GF-D8 (cell line): ENCODE measurements around the gene HUS1.
"Not testable (repeated sequence)": the region's sequence is repeated elsewhere in the genome, so short reads cannot be mapped to it uniquely, and the experiment has no call there.

Source experiments
- DNase-seq: peaks from one replicate; lab custom pipeline; 2025; lab: John Stamatoyannopoulos, UW

Gene HUS1

DNA sequence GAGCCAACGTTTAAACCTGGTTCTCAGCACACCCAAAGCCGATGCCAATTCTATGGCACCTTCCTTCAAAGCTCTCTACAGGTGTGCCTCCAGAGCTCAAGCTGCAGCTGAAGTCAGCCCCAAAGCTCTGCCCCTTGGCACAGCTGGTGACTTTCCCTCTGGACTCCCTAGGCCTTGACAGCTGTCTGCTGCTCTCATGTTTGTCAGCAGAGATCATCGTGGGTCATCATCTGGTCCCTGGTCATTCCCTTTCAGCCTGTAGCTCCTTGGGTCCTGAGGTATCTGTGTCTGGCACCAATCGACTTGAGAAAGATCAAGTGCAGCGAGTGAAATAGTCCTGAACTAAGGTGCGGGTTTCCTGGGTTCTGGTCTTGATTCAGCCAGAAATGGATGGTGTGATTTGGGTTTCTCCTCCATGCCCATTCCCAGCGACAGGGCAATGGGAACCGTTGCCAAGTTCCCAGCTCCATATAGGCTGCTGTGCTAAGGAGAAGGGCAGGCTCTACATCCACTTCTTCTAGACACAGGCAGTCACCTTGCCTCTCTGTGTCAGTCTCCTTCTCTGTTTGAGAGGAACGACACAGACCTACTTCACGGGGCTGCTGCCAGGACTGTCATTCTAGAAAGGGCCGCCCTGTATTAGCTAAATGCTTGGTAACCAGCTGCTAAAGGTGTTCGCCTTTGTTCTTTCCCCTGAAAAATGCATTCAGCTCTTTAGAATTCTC, 34.7 kb downstream of the HUS1 start:
- DNase-seq = no peak

DNA sequence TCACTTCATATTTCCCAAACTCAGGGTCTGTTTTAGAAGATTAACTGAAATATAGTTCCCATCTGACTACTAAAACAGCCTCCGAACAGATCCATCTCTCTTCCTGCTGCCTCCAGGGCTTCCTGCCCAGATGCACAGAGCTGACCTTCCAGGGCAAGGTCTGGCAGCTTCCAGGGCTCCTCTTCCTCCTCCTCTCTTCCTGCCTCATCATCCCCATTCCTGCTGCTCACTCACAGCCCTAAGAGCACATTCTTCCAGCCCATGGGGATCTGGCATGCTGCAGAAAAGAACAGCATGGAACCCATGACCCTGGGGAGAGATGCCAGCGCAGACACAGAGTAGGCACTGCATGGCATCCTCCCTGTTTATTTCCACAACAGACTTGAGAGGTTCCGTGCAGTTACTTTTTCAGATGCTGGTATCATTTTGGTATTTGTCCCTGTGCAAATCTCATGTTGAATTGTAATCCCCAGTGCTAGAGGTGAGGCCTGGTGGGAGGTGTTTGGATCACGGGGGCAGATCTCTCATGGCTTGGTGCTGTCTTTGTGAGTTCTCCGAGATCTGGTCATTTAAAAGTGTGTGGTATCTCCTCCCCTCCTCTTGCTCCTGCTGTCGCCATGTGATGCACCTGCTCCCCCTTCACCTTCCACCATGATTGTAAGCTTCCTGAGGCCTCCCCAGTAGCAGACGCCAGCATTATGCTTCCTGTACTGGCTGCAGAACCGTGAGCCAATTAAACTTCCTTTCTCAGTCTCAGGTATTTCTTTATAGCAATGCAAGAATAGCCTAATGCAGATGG, 35.5 kb downstream of the HUS1 start:
- no peak for DNase-seq

DNA sequence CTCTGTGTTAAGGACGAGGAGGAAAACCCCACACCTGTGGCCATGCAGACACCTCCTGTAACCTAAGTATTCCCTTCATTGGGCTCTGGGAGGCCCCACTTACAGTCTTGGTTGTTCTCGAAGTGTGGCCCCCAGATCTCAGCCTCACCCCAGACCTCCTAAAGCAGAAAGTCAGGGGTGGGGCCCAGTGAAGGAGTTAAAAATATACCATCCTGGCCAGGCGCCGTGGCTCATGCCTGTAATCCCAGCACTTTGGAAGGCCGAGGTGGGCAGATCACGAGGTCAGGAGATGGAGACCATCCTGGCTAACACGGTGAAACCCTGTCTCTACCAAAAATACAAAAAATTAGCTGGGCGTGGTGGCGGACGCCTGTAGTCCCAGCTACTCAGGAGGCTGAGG, 36.8 kb downstream of the HUS1 start:
- not testable (repeated sequence) for DNase-seq

DNA sequence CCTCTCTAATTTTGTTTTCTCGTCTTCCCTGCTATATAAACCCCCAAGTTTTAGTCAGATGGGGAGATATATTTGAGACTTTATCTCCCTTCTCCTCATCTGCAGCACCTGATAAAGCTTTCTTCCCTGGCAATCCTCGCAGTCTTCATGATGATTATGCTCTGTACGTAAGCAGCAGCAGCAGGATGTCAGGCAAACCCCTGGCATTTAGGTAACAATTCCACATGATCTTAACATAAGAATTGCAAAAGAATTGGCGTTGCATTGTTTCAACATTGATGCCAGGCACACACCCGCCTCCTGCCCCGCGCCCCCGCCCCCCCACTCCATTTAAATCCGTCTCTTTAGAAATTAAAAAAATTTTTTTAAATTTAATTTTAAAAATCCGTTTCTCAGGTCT, 37.3 kb downstream of the HUS1 start:
- DNase-seq = no peak

DNA sequence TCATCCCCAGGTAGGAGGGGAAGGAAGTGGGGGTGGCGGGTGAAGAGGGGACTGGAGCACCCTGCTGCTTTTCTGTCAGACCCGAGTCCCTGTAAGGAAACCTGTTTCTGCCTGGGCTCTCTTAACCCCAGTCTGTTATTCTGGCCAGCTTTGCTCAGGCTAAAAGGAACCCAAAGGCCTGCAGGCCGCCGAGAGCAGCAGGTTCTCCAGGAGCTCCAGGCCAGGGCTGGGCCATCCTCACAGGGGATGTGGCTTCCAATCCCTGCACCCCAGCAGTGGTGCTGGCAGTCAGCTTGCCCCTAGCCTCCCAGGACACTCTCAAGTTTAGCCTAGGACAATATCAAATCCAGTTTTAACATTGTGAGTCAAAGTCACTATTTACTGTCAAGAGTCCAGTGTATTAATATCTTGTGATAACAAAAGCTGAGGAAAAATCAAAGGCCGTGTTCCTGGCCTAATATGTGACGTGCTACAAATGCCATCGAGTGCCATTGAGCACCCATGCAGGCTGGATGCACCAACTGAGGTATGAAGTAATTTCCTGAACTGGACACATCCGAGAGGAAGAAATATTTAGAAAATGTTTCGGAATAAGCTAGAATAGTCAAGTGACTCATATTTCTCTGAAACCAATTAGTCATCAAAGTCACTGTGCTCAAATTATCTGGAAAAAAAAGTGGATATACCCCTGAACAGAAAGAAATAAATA, 38.1 kb downstream of the HUS1 start:
- peak; percentile 19 for DNase-seq

DNA sequence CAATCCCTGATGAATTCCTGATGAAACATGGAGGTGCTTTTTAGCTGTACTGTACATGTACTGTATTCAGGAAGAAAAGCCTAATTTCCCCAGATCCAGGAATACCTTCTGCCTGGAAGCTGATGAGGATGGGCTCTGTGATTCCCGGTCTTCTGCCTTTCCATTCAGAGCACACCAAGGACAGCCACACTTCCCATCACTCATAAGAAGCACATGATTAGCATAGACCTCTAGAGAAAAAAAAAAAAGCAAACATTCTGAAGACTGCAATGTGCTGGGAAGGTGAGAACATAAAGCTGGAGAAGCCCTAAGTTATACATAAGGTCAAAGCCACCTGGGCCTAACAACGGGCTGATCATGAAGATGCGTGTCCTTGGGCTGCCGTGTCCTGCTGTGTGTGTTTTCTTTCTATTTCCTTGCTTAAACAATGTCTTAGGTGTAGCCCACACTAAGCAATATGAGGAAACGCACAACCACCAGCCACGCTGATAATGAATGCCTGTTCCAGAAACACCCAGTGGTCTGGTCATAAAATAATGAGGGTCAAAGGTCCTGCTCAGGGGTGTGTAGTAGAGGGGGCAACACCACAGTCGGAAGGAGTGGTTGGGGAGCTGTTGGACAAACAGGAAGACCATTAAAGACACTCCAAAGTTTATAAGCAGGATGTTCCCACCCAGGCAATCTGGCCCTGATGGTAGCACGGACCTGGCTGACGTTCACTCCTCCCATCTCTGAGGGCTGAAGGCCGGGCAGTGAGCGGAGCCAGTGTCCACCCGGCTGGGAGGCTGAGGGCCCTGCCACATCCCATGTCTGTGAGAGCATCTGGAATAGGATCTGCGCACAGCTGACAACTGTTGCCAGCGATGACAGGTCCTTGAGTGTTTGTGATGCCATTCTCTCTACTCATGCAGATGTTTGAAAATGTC, 39.1 kb downstream of the HUS1 start:
- DNase-seq = no peak

DNA sequence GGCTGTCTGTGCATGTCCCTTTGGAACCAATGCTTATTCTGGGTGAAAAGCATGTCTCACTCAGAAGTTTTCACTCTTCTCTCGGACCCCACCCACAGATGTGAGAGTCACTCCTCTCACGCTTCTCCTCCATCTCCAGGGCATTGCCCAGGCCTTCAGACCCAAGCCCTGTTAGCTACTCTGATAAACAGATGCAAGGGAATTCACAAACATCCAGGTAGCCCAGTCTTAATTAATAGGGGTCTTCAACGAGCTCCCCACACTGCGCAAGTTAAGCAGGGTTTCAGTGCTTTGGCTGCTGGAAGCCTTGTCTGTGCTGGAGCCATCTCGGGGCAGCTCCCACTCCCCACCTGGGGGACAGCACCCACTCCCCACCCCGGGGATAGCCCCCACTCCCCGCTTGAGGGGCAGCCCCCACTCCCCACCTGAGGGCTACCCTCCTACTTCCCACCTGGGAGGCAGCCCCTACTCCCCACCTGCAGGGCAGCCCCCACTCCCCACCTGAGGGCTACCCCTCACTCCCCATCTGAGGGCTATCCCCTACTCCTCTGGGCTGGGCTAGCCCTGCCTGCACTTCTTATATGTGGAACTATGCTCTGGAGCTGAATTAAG, 39.9 kb downstream of the HUS1 start:
- no peak for DNase-seq

DNA sequence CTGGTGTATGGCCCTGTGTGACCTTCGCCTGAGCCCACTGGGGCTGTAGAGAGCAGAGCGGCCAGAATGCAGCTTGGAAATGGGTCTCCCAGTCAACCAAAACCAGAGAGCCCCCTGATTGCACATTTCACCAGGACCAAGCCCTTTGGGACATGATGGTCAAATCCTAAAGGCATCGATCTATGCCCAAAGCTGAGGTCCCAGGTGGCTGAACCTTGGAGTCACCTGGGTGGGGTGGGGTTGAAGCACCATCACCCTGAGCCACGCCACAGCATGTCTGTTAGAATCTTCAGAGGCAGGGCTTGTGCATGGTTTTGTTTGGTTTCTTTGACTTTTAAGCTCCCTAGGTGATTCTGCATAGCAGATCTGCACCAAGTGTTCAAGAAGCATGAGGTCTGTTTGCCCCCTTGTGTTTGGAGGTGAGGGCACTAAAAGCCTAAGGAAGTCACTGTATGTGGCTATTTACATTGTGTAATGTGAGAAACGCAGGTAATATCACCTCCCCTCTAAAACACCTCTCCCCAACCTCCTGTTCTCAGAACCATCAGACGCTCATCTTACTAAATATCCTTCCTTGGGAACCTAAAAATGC, 40.7 kb downstream of the HUS1 start:
- DNase-seq = no peak

DNA sequence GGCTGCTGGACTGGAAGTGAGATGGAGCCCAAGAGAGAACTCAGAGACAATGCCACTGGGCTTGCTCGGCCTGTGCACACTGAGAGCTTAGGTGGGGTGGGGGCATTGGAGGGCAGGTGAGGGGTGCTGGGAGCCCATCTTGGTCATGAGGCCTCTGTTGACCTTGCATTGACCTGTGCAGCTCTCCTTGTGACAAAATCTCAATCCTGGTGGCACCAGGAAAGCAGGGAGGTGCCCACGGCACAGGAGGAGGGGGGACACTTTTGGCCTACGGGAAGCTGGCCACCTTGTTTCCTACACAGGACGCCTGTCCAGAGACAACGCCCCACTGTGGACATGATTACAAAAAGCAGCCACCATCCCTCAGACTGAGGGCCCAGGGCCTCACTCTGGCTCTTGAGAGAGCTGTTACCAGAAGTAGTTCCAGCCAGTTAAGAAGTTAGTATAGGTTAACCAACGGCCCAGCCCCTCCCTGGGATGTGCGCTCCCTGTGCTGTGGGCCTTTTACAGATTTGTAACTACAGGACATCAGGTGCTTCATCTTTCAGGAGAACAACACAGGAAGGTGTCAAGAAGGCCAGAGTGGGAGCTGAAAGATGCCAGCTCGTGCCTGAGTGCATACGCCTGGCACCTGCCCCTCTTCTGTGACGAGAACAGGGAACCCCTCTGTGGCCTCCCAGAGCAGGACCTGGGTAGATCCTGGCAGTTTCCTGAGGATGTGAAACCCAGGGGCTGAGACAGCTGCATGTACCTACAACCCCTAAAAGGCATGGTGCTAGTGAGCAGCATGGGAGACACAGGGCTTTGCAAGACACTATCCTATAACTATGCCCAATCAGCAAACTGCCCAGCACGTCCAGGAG, 41.5 kb downstream of the HUS1 start:
- no peak for DNase-seq

DNA sequence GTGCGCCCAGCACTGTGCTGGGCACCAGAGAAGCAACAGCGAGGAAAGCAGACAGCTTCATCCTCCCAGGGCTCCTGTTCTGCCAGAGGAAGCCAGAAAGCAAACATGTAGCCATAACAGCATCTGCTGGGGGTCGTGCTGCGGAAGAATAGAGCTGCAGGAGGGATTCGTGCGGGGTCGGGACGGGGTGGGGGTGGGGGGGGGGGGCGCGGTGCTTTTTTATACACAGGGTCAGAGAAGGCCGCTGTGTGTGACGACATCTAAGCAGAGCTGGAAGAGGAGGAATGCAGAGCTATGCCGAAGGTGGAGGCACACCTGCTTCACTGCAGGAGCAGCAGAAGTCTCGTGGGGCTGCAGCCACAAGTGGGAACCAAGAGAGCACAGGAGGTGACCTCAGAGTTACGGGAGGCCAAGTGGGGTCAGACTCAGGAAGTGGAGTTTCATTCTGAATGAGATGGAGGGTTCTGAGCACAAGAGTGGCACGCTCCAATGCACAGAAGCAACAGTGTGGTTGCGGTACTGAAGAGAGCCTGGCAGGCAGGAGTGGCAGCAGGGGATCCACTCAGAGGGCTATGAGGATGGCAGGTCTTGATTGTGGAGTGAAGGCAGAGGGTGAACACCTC, 42.2 kb downstream of the HUS1 start:
- no peak for DNase-seq

DNA sequence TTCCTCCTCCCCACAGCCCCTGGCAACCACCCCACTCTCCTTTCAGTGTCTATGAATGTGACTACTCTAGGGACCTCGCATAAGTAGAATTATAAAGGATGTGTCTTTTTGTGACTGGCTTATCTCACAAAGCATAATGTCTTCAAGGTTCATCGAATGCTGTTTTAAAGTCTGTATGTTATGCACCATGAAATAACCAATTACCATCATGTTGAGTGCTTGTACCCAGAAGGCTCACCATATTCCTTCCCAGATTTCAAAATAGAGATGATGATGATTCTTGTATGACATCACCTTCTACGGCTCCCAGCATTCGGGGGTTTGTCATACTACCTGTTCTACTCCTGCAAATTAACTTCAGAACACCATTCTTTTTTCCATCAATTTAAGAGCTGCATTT, 43.1 kb downstream of the HUS1 start:
- no peak for DNase-seq

DNA sequence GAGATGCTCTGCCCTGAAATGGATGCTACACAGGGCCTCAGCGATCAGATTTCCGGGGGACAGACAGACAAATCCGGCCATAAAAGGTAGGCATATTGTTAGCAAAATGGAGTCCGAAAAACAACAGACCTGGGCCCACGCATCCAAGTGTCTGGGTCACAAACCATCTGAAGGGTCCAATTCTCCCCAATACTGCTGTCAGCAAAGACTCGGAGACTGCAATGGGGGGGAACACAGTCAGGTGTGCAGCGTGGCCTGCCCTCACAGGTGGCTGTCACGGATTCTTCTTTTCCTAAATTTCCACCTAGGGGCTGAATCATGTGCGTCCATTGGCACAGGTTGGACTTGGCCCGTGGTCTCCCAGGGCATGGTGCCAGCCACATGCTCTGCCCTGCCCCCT, 44.1 kb downstream of the HUS1 start:
- DNase-seq = no peak

DNA sequence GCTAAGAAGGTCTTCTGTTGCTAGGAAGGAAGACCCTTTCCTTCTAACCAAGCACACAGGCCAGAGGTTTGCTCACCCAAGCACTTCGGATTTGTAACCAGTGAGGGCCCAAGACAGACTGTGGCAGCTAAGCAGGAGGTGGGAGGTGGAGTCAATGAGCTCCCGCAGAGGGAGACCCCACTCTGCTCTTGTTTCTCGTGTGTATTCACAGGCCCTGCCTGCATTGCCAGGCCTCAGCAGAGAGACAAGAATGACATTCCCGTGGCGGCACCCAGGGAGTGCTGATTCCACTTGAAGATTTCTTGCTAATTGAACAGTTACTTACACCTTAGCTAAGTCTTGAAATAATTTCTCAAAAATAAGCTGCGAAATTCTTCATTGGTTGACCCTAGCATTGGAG, 44.6 kb downstream of the HUS1 start:
- DNase-seq = no peak

DNA sequence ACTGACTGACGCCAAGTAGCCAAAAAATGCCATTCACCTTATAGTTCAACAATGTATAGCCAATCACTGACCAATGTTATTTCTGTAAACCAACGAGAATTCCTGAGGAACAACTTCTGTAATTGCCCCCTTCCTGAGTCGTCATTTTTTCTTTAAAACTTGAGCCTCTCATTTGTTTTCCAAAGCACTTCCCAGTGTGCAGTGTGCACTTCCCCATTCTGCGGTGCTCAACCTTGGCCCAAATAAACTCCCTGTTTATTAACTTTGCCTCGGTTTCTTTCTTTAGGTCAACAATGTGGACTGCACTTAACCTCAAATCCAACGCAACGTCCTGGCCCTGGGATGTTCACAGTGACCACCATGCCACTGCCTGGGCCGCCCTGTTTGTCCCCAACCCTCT, 46.2 kb downstream of the HUS1 start:
- no peak for DNase-seq

DNA sequence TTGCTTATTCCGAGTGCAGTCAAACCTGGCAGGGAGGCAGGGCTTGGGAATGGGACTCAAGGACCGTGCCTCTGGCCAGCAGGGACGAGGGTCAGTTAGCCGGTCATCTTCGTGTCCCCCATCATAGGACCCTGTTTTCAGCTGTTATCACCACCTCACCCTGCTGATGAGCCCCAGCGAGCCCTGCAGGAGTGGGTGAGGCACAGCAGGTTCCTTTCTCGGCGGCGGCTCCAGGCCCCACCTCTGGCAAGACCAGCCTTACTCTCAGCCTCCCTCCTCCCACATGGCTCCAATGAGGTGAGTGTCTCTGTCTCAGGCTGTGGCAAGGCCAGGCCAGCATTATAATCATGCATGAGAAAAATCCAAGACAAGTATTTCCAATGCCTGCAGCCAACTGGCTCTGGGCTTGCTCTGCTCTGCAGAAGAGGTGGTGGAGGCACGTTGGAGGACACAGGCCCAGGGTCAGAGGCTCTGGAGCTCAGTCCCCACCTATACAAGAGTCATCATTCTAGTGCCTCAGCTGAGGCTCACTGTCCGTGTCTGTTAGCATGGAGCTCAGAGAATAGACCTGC, 46.9 kb downstream of the HUS1 start:
- no peak for DNase-seq

DNA sequence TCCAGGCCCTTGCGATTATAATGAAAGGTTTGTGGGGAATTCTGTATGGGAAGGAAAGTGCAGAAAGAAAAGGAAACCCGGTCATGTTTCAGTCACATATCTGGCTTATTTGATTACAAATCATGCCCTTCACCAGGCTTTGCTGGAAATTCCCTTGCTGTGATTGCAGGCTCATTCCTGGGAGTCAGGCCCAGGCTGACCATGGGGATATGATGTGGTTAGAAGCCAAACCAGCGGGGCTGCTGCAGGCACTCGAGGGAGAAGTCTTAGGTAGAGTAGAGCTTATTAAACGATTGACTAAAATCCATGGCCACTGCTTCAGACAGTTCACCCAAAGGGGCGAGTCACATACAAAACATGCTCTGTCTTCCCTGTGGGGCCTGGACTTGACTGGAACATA, 47.4 kb downstream of the HUS1 start:
- no peak for DNase-seq

DNA sequence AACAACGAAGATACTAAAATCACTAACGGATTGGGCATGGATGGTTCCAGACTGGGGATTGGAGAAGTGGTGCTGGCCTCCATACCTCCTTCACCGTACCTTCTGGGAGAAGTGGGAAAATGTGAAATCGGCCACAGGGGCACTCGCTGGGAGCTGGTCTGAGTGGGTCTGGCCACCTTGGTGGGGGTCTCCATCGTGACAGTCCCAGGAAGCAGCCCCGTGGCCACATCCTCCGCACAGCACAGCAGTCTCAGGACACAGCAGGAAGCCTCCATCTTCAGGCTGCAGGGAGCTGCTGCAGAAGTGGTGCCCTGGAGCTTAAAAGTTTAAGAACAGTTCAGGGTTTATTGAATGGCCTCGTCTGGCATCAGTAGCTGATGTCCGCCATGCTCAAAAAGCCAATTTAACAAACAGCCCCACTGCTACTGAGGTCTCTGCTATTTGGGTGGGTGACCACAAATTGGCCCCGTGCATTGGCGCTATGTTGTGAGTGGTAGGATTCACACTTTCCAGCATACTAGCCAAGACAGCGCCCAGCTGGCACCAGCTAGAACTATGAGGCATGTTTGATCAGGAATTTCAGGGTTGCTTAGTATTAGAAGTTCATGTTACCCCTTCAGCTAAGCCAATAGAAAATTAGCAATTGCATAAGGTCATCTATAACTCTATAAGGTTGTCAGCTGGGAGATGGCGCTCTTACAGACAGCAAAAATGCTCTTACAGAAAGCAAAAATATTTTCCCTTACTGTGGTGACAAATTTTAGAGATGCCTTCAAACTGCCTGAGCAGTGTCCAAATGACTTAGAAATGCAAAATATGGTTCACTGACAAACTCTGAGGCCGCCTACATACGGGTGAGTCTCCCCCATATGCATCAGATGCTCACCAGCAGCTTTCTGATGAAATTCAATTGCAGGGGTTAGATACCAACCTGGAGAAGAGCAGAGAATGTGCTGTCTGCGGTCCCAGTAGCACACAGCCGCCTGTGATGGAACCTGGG, 48.1 kb downstream of the HUS1 start:
- DNase-seq = no peak

DNA sequence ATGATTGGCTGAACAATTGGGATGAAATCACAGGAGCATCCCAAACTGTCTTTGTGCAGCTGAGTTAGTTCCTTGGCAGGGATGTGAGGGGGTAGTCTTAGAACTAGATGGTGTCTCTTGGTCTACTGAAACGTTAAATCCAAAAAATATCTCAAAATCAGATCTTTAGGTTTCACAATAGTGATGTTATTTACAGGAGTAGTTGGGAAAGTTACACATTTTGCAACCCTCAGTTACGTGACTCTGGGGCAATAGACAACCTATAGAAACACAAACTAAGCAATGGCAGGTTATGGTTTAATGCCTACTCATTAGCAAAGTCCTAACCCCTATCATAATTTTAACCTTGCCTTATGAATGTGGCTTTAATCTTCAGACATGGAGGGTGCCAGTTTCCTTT, 55.1 kb downstream of the HUS1 start:
- no peak for DNase-seq
